Vagina (tissue), 2 donors: ENCODE measurements around the gene RALGAPA2.

ENCODE experiments used
- POLR2A ChIP-seq, 2 donors: fragments of 450-650 bp; IDR thresholded peaks; one replicate each; pipeline ENCODE4 v1.6.1; 2017; ENCODE audit warnings: antibody characterized with exemption in 2 of 2, mild to moderate bottlenecking in 2 of 2, moderate library complexity in 2 of 2
- TF ChIP-seq, protein P1 (sequence below), 3 experiments: fragments of 450-650 bp in 2 of 3; fragments of 200-600 bp in 1 of 3; sonication (generic) in 1 of 3; IDR thresholded peaks; one replicate each; pipeline ENCODE4 v1.5.1; 2017 to 2019; ENCODE audit warnings: antibody characterized with exemption in 3 of 3, mild to moderate bottlenecking in 2 of 3, moderate library complexity in 2 of 3

- TF ChIP-seq, protein P1, sequence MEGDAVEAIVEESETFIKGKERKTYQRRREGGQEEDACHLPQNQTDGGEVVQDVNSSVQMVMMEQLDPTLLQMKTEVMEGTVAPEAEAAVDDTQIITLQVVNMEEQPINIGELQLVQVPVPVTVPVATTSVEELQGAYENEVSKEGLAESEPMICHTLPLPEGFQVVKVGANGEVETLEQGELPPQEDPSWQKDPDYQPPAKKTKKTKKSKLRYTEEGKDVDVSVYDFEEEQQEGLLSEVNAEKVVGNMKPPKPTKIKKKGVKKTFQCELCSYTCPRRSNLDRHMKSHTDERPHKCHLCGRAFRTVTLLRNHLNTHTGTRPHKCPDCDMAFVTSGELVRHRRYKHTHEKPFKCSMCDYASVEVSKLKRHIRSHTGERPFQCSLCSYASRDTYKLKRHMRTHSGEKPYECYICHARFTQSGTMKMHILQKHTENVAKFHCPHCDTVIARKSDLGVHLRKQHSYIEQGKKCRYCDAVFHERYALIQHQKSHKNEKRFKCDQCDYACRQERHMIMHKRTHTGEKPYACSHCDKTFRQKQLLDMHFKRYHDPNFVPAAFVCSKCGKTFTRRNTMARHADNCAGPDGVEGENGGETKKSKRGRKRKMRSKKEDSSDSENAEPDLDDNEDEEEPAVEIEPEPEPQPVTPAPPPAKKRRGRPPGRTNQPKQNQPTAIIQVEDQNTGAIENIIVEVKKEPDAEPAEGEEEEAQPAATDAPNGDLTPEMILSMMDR (IDR thresholded peaks at IDR 0.05) = no peak
- TF ChIP-seq POLR2A (IDR thresholded peaks at IDR 0.05) = no peak
These were observed 7.0 kb upstream of the RALGAPA2 start for GRCh38 chr20:20719411-20719810.
